HG03159 (cell line): ENCODE measurements around the gene IGSF6.
"Not testable (repeated sequence)": the region's sequence is repeated elsewhere in the genome, so short reads cannot be mapped to it uniquely, and the experiment has no call there.

Source experiments
- ATAC-seq: cut with Tn5 transposase; IDR thresholded peaks from one replicate; pipeline ENCODE4 v1.9.1; 2021; ENCODE audit warnings: mild to moderate bottlenecking, moderate library complexity; ENCODE audit not compliant: unreplicated experiment

IGSF6 gene, protein sequence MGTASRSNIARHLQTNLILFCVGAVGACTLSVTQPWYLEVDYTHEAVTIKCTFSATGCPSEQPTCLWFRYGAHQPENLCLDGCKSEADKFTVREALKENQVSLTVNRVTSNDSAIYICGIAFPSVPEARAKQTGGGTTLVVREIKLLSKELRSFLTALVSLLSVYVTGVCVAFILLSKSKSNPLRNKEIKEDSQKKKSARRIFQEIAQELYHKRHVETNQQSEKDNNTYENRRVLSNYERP

DNA sequence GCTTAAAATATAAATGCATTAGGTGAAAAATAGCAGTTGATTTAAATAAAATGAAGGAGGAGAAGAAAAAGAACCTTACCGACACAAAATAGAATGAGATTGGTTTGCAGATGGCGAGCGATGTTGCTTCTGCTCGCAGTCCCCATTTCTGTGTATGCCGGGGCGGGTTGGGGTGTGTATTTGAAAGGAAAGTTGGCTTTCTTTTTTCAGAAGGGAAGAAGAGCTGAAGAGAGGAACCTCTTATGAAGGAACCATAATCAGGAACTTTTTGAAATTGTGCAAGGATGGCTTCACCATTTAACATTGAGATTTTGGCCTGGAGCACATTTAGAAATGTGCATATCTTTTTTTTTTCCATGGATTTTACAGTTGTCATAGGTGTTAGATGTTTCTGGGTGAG lies at the start of gene IGSF6:
Gene IGSF6 (minus strand): TSS at position 156 of the 400 bp plus-strand sequence. CDS start 10 bp downstream, at position 146.
- no peak for ATAC-seq

DNA sequence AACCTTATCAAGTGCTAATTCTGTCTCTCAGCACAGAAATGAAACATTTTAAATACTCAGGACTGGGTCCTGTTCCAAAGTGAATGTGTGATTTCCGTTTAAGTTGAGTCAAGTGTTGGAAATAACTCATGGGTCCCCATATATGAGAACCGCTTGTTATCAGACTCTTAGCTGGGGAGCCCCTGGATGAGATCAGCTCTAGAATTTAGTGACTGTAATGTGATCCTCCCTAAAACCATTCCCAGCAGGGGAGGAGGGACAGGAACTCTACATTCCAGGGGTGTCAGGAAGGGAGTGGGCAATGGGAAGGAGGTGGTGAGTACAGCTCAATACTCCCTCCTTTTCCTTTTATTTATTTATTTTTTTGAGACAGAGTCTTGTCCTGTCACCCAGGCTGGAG lies 48.9 kb upstream of the IGSF6 start:
- no peak for ATAC-seq

DNA sequence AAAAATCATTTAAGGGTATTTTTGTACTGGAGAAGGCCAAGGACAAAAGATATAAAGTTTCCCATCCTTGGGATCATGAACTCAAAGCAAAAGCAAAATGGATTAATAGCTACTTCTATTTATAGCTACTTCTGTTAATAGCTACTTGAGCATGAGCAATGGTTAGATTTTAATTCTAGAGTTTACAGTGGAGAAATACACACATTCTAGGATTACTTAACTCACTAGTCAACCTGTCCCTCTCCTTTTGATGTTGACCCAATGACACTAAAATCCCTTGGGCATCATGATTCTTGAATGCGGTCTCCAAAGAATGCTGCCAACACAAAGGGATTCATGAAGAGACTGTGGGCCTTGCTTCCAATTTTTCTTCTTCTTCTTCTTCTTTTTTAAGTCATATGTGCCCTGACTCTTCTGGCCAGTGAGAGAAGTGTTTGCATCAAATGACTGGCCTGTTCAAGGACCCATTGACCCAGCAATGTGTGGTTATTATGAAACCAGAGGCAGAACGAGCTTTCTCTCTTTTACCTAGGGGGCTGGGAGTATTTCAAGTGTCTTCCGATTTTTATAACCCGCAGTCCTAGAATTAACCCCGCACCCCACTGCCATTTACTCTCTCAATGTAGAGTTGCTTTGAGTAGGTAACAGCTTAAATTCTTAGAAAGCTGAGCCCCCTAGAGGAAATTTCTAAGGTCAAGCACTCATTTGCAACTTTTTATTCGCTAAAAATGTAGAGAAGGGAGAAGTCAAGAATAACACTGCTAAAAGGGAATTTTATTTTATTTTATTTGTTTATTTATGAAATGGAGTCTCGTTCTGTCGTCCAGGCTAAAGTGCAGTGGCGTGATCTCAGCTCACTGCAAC lies 46.0 kb upstream of the IGSF6 start:
- no peak for ATAC-seq

DNA sequence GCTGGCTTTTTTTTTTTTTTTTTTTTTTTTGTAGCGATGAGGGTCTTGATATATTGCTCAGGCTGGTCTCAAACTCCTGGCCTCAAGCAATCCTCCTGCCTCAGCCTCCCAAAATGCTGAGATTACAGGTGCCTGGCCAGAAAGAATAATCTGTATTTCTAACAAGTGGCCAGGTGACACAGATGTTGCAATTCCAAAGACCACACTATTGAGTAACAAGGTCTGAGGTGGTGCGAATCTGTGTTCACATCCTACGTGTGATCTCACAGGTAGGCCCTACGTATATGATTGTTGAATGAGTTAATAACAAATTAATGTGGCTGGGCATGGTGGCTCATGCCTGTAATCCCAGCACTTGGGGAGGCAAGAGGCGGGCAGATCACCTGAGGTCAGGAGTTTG lies 44.6 kb upstream of the IGSF6 start:
- ATAC-seq = no peak

DNA sequence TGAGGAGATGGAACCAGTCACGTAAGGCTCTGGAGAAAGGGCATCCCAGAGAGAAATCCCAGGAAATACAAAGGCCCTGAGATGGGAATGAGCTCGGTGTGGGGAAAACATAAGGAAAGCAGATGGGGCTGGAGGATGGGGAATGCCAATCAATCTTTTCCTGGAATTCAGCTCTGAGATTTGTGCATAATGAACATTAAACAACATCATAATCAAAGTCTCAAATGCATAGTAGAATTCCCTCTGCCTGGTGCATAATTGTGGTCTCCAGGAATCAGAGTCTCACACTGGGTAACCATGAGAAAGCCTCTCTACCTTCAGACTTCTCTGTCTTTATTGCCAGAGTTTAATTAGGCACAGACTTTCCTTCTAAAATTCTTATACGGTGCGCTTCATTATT lies 42.2 kb upstream of the IGSF6 start:
- ATAC-seq = no peak

DNA sequence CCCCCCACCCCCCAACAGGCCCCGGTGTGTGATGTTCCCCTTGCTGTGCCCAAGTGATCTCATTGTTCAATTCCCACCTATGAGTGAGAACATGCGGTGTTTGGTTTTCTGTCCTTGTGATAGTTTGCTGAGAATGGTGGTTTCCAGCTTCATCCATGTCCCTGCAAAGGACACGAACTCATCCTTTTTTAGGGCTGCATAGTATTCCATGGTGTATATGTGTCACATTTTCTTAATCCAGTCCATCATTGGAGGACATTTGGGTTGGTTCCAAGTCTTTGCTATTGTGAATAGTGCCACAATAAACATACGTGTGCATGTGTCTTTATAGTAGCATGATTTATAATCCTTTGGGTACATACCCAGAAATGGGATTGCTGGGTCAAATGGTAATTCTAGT lies 38.6 kb upstream of the IGSF6 start:
- ATAC-seq = not testable (repeated sequence)

DNA sequence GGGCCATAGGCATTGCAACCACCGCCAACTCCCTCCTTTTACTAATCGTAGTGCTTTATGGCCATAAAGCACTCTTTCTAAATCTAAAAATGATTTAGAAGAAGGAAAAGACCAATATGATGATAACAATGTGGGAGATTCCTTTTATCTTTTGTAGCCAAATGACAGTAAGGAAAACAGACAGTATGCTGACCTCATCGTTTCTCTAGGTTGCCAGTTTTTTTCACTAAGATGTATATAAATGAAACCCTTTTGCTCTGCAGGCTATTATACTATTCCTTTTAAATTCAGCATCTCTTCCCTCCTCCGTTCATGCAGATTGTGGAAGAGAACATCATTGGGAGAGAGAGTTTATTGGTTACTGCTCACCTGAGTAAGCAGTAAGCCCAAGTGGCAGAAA lies 36.7 kb upstream of the IGSF6 start:
- ATAC-seq = no peak

DNA sequence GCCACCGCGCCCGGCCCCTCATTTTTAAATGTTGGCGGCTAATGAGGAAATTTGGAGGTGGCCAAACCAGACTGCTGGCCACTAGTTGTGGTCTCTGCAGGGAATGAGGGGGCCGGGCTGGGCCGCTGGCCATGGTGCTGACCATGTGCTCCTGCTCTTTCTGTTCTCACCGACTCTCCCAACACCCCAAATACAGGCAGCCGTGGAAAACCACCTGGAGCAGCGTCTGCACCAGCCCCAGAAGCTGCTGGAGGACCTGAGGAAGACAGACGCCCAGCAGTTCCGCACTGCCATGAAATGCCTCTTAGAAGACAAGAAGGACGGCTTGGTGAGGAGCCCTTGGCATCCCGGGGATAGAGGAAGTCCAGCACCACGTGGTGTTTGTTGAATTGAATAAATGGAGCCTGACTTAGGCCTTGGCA lies 32.6 kb upstream of the IGSF6 start:
- no peak for ATAC-seq

DNA sequence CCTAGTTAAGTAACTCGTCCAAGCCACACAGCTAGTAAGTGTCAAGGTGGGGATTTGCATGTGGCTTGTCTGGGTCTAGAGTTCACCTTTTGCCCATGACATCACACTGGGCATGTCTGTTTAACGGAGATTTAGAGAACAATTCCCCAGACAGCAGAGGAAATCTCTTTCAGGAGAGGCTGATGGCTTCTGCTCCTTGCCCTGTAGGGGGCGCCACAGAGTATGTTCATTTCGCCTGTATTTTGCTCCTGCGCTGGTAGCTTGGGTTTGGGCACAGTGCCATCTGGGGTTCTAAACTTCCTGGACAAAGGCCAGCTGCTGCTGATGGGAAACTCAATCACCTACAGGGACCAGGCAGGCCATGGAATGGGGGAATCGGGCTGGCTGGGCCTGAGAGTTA lies 31.8 kb upstream of the IGSF6 start:
- no peak for ATAC-seq

DNA sequence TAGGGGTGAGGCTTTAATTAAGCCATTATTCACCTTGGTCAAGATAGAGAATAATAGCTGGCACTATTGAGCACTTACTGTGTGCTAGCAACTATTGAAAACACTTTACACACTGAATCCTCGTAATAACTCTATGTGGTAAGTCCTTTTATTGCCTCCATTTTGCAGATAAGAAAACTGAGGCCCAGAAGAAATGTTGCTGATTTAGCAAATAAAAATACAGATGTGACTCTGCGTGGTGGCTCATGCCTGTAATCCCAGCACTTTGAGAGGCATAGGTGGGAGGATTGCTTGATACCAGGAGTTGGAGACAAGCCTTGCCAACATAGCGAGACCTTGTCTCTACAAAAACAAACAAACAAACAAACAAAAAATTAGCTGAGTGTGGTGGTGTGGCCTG lies 30.8 kb upstream of the IGSF6 start:
- ATAC-seq = no peak

DNA sequence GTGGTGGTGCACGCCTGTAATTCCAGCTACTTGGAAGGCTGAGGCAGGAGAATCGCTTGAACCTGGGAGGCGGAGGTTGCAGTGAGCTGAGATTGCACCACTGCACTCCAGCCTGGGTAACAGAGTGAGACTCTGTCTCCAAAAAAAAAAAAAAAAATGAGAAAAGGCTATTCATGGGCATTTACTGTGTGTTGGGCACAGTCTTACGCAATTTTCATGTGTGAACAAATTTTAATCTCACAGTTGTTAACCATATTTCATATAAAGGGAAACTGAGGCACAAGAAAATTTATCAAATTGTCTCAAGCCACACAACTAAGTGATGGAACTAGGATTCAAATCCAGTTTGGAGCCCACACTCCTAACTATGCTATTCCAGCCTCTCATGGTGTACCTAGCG lies 28.3 kb upstream of the IGSF6 start:
- ATAC-seq = not testable (repeated sequence)

DNA sequence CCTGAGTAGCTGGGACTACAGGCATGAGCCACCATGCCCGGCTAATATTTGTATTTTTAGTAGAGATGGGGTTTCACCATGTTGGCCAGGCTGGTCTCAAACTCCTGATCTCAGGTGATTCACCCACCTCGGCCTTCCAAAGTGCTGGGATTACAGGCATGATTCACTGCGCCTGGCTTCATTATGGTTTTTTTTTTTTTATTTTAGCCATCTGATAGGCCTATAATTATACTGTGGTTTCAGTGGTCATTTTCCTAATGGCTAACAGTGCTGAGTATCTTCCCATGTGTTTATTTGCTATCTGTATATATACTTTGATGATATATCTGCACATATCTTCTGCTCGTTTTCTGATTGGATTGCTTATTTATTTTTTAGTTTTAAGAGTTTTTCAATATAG lies 22.0 kb upstream of the IGSF6 start:
- not testable (repeated sequence) for ATAC-seq

DNA sequence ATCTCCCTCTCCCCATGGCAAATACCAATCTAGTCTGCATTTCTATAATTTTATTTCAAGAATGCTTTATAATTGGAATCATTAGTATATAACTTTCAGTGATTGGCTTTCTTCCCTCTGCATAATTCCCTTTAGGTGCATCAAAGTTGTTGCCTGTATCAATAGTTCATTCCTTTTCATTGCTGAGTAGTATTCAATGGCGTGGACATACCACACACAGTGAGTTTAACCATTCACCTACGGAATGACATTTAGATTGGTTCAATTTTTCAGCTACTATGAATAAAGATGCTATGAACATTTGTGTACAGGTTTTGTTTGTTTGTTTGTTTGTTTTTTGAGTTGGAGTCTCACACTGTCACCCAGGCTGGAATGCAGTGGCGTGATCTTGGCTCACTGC lies 21.1 kb upstream of the IGSF6 start:
- ATAC-seq = no peak

DNA sequence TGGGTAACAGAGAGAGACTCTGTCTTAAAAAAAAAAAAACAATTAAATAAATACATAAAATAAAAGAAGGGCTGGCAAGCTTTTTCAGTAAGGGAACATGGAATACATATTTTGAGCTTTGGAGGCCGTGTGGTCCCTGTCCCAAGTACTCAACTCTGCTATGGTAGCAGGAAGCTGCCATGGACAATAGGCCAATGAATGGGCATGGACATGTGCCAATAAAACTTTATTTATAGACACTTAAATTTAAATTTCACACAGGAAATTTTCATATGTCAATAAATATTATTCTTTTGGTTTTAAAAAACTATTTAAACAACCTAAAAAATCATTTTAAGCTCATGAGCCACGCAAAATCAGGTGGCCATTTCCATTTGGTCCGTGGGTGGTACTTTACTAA lies 15.2 kb upstream of the IGSF6 start:
- no peak for ATAC-seq

DNA sequence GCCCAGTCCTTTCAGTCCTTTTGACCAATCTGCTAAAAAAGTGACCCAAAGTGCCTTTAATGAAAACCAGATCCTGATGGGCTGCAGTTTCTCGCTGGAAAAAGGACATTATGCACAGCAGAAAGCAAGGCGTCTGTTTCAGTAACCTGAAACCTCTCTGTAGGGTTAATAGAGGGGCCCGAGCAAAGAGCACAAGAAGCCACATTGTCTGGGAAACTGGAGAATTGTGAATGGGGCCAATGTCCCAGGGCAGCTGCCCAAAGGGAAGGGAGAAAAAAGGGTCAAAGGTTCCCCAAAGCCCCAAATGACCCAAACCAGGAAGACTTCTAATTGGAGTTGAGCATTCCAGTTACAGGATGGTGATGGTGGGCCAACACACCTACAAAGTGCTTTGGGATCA lies 14.4 kb upstream of the IGSF6 start:
- ATAC-seq = no peak

DNA sequence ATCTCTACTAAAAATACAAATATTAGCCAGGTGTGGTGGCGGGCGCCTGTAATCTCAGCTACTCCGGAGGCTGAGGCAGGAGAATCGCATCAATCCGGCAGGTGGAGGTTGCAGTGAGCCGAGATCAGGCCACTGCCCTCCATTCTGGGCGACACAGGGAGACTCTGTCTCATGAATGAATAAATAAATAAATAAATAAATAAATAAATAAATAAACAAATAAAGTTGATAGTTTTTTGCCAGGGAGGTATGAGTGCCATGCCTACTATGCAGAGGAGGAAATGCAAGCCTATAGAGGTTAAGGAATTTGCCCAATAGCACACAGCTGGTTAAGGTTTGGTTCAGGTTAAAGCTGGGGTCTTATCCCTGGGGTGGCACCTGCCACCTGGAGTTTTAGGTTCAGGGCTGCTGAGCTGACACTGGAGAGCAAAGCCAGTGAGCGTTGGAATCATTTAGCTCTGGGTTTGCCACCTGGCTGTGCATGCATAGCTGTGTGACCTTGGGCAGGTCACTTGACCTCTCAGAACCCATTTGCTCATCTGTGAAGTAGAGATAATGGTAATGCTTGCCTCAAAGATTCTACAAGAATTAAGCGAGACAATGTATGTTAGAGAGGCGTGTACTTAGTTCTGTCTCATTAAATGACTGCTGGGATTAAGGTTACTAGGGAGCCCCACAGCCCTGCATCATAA lies 12.5 kb upstream of the IGSF6 start:
- no peak for ATAC-seq

DNA sequence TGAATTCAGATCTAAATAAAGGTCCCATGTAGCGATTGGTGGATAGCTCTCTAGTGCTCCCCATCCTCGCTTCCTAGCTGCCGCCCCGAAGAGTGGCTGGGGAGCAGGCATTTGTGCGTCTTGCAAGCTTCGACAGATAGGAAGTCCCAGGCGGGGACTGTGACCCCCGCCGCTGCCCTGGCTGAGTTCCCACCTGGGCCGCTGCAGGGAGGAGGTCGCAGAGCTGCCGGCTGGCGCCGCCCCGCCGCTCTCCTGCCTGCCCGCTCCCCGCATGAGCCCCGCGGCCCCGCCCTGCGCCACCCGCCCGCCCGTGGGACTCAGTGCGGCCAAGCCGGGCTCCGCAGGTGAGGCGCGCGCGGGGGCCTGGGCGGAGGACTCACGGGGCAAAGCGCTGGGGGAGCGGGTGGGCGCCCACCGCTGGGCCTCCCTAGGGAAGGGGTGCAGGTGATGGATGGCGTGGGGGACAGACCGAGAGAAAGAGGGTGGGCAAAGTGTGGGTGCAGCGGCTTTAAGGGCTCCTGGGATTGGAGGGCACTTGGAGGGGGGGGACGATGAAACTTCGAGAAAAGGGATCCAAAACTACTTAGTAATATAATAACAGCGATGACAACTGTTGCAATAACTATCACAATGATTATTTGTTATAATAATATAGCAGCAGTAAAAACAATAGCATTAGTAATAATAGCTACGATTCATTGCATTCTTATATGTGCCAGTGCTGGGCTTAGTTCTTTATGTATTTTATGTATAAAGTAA lies 11.7 kb upstream of the IGSF6 start, which contains the start of gene OTOA:
Gene OTOA (plus strand): TSS at position 80 of the 759 bp plus-strand sequence. CDS start 14,547 bp downstream, outside the sequence.
- no peak for ATAC-seq

DNA sequence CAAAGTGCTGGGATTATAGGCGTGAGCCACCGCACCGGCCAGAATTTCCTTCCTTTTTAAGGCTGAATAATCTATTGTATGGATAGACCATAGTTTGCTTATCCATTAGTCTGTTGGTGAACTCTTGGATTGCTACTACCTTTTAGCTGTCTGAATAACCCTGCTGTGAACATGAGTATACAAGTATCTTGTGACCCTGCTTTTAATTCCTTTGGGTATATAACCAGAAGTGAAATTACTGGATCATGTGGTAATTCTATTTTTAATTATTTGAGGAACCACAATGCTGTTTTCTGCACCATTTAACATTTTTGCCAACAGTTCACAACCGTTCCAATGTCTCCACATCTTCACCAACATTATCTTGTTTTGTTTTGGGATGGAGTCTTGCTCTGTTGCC lies 6.7 kb upstream of the IGSF6 start:
- no peak for ATAC-seq

DNA sequence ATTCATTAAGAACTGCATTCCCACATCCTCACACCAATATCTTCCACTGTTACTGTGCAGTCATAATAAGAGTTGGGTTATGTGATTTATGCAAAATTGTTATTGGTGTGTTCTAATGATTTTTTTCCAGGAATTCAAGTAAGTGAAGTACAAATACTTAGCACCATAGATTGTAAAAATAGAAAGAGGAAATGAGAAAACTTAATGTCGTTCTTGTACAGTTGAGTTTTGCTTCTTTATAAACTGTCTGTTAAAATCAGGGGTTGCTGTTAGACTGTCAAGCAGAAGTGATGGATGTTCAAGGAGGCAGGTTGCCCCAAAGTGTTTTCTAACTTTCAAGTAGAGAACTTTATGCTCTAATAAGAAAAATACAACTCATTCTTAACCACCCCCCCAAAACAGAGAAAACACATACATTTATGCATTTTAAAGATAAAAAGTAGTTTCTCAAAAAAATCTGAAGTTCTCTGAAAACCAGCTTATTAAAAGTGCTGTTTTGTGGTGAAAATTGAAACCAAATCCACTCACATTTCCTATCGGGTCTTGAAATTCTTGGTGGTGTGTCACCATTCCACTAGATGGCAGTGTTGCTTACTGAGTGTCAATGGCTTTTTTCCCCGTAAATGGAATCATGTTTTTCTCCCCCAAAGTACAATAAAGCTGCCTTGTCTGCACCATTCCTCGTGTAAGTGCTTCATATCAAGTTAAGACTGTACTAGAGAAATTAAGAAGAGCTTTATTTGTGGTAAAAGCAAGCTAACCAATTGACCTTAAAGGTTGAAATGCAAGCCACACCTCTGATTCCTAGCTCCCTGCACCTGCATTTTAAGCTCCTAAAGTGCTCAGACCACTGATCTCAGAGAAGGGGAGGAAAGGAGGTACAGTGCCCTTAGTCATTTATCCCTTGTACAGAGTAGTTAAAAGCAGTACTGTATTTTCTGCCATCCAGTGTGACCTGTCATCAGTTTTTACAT lies 4.7 kb upstream of the IGSF6 start:
- ATAC-seq = peak; percentile 54

DNA sequence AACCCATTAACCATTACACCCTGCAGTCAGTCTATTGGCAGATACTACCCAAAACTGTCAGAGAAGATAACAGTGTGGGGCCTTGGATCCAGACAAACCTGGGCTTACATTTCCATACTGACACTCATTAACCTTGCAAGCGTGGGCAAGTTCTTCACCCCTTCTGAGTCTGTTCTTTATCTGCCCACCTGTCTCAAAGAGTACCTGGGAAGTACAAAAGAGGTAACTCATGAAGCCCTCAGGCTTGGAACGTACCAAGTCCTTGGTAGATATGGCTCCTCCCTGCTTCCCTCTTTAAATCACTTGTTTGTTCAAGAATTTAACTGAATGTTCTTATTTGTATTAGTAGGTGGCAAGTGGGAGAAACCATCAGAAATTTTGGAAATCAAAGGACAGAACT lies 2.5 kb upstream of the IGSF6 start:
- ATAC-seq = no peak
